HCEC 1CT (cell line): ENCODE data around the gene SH3BP1.

ENCODE experiments used
- DNase-seq: peaks from one replicate; pipeline ENCODE4 v3.0.0-alpha.2; 2017

Gene SH3BP1

DNA sequence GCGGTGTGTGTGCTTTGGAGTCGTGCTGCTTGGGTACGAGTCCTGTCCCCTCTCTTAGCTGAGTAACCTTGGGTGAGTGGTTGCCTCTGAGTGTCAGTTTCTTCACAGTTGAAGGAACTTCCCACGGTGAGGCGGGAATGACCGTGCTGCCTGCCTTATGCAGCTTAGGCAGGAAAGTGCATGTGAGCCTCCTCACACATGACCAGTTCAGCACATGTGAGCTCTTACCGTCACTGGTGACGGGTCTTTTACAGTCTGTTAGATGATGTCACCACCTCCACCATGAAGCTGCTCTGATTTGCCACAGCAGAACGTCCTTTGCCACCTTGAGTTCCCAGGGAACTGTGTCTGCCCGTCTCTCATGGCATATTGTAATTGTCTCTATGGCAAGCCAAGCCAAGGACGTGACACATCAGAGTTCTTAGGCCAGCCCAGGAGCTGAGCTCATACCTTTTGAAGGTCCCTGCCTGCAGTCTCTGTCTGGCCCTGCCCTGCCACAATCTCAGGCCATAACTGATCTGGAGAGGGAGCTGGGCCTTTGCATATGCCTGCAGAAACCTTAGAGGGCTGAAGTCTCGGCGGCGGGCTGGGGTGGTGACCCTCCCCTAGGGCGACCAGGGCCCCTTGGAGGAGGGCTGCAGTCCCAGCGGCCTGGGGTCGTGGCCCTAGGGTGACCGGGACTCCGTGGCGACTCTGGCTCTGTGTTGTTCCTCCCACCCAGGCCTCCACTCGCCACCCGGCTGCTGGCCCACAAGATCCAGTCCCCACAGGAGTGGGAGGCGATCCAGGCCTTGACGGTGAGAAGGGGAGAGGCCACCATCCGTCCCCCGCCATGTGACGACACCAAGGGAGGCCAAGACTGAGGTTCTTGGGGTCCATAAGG, 23.0 kb upstream of the SH3BP1 start:
- no peak for DNase-seq

DNA sequence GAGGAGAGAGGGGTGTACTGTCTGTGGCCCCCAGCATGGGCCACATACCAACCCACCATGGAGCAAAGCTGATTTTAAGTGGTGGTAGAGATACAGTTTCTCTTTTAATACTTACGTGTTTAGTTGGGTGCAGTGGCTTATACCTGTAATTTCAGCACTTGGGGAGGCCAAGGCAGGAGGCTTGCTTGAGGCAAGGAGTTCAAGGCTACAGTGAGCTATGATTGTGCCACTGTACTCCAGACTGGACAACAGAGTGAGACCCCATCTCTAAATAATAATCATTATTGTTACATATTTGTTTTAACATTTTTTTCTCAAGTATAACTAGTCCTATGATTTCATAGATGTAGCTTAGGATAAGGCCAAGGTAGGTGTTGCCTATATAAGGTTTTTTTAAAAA, 22.0 kb upstream of the SH3BP1 start:
- no peak for DNase-seq

DNA sequence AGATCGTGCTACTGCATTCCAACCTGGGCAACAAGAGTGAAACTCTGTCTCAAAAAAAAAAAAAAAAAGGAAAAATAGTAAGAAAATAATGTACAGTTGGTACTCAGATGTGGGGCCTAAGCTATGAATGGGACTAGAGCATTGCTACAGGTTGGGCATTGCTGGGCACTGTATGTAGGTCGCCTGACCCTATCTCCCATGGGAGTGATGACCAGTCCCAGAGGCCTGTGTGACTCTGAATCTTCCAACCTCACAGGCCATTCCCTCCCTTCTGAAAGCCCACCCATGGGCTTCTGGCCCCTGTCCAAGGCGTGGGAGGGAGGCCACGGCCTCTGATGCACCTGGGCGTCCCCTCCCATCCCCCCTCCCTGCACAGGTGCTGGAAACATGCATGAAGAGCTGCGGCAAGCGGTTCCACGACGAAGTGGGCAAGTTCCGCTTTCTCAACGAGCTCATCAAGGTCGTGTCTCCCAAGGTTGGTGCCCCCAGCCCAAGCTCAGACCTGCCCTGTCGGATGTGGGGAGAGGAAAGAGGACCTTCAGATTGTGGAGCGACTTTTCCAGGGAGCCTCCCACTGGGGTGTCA, 21.3 kb upstream of the SH3BP1 start:
- DNase-seq = no peak

DNA sequence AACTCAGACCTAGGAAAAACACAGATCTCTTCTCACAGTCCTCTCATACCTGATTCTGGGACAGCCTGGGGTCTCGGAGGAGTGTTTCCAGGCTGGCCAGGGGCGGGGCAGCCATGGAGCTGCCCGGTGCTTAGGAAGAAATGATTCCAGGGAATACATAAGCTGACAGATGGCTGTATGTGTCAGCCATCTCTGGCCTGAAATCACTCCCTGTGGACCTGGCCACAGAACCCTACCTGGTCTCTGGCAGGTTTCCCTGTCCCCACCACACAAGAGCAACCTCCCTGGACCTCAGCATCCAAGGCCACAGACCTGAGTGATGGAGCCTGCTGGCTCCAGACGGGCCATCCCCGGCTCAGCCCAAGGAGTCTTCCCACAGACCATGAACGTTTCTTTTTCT, 20.8 kb upstream of the SH3BP1 start:
- DNase-seq = no peak

DNA sequence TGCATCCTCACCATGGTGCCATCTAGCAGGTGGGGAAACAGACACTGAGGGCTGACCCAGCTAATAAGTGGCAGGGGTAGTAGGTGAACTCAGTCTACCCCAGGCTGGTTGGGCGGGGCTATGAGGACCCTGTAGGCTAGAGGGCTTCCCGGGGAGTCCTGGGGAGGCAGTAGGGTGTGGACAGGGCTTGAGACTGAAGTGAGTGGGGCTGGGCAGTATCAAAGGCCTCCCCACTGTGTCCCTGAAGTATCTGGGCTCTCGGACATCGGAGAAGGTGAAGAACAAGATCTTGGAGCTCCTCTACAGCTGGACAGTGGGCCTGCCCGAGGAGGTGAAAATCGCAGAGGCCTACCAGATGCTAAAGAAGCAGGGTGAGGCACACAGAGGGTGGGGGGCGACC, 19.5 kb upstream of the SH3BP1 start:
- no peak for DNase-seq

DNA sequence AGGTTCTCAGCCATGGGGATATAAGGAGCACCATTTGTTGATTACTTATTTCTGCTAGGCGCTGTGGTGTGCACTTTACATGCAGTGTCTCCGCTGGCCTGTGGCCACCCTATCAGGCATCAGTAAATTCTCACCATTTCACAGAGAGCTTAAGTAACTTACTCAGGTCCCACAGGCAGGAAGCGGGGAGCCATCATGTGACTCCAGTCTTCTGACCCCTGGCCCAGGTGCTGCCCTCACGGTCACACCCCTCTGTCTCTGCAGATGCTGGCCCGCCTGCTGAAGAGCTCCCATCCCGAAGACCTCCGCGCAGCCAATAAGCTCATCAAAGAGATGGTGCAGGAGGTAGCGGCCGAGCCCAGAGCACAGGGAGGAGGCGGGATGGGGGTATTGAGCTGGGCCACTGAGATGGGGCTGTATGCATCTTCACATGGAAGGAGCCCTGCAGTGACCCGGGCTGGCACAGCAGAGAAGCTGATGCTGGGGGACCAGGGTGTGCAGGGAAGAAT, 18.1 kb upstream of the SH3BP1 start:
- no peak for DNase-seq

DNA sequence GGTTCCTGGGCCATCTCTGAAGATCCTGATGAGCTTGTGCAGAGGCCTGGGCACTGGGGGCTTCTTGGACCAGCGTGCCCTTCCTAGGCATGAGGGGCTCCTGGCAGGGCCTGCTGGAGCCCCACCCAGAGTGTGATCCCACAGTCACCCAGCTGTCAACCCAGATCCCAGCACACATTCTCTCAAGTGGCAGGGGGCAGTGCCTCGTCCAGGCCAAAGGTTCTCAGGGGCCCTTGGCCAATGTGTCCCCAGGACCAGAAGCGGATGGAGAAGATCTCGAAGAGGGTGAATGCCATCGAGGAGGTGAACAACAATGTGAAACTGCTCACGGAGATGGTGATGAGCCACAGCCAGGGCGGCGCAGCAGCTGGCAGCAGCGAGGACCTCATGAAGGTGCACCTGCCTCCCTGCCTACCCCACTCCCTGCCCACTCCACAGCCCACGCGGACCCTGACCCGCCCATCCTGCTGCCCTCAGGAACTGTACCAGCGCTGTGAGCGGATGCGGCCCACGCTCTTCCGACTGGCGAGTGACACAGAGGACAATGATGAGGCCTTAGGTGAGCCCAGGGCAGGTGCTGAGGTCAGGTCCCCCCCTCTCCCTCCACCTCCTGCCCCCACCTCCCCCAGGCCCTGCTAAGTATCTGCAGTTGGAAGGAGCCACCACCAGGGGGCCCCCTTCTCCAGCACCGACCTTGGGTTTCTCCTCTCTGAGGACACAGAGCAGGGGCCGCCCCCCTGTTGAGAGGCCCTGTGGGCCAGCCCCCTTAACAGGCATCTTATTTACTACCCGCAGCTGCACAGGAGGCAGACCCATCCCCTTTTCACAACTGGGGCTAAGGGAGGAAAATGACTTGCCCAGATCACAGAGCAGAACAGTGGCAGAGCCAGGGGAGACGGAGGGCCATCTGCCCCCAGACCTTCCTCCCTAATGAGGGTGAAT, 16.1 kb upstream of the SH3BP1 start:
- DNase-seq = no peak

DNA sequence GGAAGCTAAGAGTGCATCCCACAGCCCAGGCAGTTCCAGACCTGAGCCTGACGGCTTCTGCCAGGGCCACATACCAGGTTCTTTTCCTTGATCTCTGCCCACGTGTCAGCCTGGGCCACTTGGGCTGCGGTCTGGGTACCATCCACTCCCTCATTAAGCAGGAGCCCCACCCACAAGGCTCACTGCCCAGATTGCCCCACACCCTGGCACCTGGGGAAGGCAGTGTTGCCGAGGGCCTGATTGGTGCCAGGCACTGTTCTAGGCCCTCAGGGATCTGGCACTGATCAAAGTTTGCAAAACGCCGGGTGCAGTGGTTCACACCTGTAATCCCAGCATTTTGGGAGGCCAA, 15.5 kb upstream of the SH3BP1 start:
- no peak for DNase-seq

DNA sequence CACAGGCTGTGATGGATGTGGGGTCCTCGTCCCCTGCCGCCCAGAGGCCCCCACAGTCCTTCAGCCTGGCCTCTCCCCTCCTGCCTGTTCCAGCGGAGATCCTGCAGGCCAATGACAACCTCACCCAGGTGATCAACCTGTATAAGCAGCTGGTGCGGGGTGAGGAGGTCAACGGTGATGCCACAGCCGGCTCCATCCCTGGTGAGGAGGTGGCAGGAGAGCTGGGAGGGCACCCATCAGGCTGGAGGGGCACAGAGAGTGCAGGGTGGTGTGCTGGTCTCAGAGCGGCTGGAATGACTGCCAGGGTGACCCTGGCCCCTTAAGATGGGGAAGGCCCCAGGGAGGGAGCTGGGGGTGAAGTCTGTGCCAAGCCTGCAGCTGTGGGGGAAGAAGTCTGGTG, 14.6 kb upstream of the SH3BP1 start:
- DNase-seq = no peak

DNA sequence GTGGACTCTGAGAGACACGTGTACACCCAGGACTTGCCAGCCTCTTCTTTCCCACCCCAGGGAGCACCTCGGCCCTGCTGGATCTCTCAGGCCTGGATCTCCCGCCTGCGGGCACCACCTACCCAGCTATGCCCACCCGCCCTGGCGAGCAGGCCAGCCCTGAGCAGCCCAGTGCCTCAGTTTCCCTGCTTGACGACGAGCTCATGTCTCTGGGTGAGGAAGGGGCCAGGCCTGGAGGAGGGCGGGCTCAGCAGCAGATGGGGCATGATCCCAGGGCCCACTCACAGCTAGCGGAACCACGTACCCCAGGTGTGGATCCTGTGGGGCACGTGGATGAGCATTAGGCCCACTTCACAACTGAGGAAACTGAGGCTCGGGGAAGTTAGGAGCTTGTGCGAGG, 13.7 kb upstream of the SH3BP1 start:
- no peak for DNase-seq

DNA sequence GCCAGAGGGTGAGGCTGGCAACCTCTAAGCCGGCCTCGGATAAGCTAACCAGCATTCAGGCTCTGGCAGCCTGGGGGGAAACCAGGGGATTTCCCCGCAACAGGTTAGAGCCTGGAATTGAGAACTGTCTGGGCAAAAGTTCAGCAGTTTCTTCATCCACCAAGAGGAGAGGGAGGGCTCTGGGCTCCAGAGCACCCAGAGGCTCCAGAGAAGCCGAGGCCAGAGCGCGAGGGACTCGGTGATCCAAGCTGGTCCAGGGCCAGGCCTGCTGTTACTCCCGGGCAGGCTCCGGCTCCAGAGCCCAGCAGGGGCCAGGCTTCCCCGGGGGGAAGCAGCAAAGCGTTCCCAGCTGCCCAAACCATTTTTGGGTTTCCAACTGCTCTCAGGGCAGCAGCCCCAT, 13.3 kb upstream of the SH3BP1 start:
- DNase-seq = no peak

DNA sequence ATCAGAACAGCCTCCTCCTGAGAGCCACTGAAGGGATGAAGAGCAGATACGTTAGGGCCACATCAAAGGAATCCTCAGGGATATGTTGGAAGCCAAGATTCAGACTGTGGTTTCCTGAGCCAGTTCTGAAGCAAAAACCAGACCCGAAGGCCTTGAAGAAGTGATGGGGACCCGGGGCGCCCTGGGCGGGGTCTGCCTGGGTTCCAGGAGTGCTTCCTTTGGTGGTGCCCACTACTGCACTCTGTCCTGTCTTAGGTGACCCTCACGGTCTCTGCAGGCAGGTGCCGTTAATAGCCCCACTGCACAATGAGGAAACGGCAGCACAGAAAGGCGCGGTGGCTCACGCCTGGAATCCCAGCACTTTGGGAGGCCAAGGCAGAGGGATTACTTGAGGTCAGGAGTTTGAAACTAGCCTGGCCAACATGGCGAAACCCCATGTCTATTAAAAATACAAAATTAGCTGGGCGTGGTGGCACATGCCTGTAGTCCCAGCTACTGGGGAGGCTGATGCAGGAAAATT, 12.9 kb upstream of the SH3BP1 start:
- no peak for DNase-seq

DNA sequence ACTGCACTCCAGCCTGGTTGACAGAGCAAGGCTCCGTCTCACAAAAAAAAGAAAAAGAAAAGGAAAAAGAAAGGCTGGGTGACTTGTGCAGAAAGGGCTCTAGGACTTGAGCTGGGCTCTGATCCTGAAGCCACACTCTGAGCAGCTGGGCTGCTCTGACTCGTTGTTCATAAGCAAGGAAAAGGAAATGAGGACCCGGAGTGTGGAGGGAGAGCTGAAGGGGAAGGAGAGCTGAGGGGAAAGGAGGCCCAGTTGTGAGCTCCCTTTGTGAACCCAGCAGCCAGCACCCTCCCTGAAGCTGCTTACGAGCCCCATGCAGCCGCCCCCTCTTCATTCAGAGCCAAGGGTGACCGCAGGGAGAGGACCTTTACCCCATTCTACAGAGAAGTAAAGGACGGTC, 12.3 kb upstream of the SH3BP1 start:
- no peak for DNase-seq

DNA sequence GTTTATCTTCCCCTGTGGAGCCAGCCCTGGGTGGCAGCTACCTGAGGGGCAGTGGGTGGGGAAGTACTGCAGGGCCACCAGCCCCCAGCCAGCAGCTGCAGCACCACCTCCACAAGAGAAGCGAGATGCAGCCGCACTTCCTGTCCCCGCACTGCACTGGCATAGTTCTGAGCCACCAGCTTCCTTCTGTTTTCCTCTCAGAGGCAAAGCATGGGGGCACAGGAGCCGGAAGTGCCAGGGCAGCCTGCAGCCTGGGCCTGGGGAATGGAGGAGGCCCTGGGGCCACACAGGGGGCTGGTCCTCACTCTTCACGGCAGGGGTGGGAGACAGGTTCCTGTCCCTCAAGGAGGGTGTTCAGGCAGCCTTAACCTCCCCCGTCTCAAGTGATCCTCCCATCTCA, 11.9 kb upstream of the SH3BP1 start:
- DNase-seq = no peak

DNA sequence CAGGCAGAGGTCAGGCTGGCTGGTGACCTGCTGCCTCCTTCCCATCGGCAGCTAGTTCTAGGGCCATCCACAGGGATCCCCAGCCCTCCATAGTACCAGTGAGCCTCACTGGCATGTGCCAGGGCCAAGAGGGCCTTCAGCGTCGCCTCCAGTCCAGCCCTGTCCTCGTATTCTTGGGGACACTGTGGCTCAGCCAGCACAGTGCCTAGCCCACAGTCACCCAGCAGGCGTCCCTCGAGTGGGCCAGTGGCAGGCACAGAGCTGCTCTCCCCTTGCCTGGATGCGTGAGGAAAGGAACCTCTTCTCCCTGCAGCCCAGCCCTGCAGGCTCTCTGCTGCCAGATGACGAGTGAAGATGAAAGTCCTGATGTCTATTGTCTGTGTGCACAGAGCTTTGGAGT, 10.6 kb upstream of the SH3BP1 start:
- no peak for DNase-seq

DNA sequence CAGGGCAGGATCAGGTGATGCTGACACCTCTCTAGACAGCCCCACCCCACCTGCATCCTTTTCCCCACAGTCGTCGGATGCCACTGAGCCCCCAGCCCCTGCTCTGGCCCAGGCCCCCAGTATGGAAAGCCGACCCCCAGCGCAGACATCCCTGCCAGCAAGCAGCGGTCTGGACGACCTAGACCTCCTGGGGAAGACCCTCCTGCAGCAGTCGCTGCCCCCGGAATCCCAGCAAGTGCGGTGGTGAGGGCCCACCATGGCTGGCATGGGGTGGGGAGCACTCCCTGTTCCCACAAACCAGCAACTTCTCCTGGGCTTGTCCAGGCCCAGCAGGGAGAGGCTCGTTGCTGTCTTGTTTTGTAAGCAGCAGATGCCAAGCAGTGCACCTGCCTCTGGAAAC, 9.5 kb upstream of the SH3BP1 start:
- DNase-seq = no peak

DNA sequence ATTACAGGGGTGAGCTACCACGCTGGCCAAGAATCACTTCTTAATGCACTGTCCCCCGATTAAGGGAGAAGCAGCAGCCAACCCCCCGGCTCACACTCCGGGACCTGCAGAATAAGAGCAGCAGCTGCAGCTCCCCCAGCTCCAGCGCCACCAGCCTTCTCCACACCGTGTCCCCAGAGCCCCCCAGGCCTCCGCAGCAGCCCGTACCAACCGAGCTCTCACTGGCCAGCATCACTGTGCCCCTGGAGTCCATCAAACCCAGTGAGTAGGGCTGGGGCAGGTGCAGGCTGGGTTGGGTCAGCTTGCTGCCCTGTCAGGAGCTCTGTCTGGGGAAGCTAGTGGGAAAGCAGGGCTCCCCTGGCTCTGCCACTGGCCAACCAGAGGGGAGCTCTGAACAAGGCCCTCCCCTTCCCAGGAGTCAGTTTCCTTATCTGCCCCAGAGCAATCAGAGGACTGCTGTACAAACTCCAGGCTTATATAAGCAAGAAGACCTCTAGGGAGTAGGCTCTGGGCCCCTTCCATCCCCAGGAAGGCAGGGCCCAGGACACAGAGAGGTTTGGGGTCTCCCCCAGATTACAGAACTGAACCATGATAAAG, 8.5 kb upstream of the SH3BP1 start:
- no peak for DNase-seq

DNA sequence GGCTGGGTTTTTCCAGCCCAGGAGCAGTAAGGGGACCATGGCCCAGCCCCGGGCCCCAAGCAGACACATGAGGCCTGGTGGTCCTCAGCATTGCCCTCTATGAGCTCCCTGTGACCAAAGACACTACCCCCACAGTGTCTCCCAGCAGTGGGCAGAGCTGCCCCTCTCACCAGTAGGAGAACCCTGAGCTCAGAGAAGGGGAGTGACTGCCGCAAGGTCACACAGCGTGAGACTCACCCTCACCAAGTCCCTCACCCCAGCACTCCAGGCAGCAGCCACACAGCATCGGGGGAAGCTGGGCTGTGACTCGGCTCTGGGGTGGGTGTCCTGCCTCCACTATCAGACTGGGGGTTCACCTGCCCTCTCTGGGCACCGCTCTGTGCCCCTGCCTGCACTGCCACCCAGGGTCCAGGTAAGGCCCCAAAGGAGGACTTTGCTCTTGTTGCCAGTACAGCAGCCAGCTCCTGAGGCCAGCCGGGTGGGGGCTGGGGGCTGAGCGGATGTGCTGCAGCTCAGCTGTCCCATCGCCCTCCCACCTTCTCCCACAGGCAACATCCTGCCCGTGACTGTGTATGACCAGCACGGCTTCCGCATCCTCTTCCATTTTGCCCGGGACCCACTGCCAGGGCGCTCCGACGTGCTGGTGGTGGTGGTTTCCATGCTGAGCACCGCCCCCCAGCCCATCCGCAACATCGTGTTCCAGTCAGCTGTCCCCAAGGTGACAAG, 7.9 kb upstream of the SH3BP1 start:
- no peak for DNase-seq

DNA sequence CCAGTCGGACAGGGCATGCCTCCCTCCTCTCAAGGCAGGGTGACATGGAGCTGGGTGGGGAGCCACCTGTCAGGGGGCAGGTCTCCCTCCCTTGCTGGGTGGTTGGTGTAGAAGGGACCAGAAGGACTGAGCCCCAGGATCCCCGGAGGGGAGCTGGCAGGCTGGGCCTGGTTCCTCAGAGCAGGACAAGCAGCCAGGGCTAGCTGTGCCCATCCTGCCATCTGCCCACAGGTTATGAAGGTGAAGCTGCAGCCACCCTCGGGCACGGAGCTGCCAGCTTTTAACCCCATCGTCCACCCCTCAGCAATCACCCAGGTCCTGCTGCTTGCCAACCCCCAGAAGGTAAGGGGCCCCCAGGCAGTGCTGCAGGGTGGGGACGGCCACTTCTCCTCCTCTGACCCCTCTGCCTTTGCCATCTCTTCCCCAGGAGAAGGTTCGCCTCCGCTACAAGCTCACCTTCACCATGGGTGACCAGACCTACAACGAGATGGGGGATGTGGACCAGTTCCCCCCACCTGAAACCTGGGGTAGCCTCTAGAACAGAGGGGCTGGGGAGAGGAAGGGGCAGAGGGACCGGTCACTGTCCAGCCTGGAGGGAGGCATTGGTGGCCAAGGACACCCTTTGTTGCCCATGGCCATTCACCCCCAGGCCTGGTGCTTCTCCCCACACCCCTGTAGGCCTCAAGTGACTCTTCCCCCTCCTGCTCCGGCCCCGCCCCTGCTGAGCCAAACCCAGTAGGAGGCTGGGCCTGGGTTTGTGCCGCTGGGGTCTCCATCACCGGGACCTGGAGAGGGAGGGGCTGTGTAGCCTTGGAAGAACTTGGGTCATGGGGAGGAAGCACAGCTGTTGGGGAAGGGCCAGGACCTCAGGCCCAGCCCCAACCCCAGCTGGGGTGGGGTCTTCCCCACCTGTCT, 7.0 kb upstream of the SH3BP1 start:
- DNase-seq = no peak

DNA sequence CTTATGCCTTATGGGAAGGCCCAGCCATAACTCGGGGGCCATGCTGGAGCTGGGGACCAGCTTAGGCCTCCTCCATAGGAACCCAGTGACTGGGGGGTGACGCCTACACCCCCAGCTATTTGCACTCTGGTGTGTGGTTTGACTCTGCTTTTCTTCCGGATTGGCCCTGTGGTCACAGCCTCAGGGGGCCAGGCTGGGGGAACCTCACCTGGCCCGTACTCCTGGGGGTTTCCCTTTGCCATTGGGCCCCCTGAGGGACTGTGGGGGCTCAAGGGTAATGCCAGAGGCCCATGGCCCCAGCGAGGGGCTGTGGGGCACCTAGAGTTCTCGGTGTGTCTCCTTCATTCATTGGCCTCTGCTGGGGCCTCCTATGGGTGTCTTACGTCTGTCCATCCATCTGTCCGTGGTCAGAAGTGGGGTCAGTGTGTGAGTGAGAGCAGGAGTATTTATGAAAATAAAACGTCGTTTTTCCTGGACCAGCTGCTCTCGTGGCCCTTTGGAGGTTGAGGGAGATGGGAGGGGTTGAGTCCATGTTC, 6.3 kb upstream of the SH3BP1 start:
- DNase-seq = no peak
